ENCODE measurements around the gene HELT.
"Not testable (repeated sequence)": the region's sequence is repeated elsewhere in the genome, so short reads cannot be mapped to it uniquely, and the experiment has no call there.

The HELT gene

GRCh38 chr4:185017964-185018772 is at the start of gene HELT:
Gene HELT (plus strand): TSS chr4:185018490. CDS start chr4:185018929, 439 bp downstream.
- no peak for DNase-seq

GRCh38 chr4:184968784-184969201 is 49.5 kb upstream of the HELT start:
- no peak for DNase-seq

- no peak for DNase-seq
These were observed 48.7 kb upstream of the HELT start for GRCh38 chr4:184969610-184970009.

GRCh38 chr4:184972991-184973390 is 45.3 kb upstream of the HELT start:
- DNase-seq: no peak

- not testable (repeated sequence) for DNase-seq
These were observed 41.9 kb upstream of the HELT start for GRCh38 chr4:184976348-184976747.

- DNase-seq: no peak
These were observed 40.5 kb upstream of the HELT start for GRCh38 chr4:184977747-184978146.

GRCh38 chr4:184978211-184978610 is 40.1 kb upstream of the HELT start:
- DNase-seq: no peak

GRCh38 chr4:184979461-184980124 is 38.7 kb upstream of the HELT start:
- no peak for DNase-seq

- DNase-seq: no peak
These were observed 38.0 kb upstream of the HELT start for GRCh38 chr4:184980261-184980660.

- no peak for DNase-seq
These were observed 34.5 kb upstream of the HELT start for GRCh38 chr4:184983672-184984356.

GRCh38 chr4:184987493-184988031 is 30.7 kb upstream of the HELT start:
- no peak for DNase-seq

- DNase-seq: no peak
These were observed 29.7 kb upstream of the HELT start for GRCh38 chr4:184988611-184989010.

GRCh38 chr4:184989283-184989682 is 29.0 kb upstream of the HELT start:
- DNase-seq: not testable (repeated sequence)

GRCh38 chr4:184990131-184990530 is 28.2 kb upstream of the HELT start:
- DNase-seq: not testable (repeated sequence)

GRCh38 chr4:184991860-184992259 is 26.4 kb upstream of the HELT start:
- DNase-seq: no peak

GRCh38 chr4:184992422-184992821 is 25.9 kb upstream of the HELT start:
- DNase-seq: no peak

- DNase-seq: no peak
These were observed 25.0 kb upstream of the HELT start for GRCh38 chr4:184993247-184993646.

- no peak for DNase-seq
These were observed 24.2 kb upstream of the HELT start for GRCh38 chr4:184994010-184994622.

GRCh38 chr4:184994623-184995010 is 23.7 kb upstream of the HELT start:
- DNase-seq: no peak

- not testable (repeated sequence) for DNase-seq
These were observed 20.6 kb upstream of the HELT start for GRCh38 chr4:184997656-184998055.

GRCh38 chr4:185002784-185003183 is 15.5 kb upstream of the HELT start:
- DNase-seq: no peak

- no peak for DNase-seq
These were observed 14.5 kb upstream of the HELT start for GRCh38 chr4:185003596-185004351.
